Measurements from ENCODE around the gene KIFAP3.

Gene KIFAP3

DNA sequence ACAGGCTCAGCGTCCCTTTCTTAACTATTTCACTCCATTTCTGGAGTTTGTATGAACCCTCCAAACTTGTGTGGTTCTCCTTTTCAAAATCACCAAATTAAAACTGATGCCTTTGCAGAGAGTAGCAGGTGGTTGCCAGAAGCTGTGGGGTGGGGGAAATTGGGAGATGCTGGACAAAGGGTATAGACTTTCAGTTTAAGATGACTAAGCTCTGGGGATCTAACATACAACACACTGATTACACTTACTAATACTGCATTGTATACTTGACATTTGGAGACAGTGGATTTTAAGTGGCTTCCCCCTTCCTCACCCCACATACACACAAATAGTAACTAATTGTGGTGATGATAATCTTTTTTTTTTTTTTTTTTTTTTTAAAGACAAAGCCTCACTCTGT lies 169.7 kb downstream of the KIFAP3 start:
- no peak for DNase-seq (ENCODE audit: low read depth)
- TF ChIP-seq, protein P1, sequence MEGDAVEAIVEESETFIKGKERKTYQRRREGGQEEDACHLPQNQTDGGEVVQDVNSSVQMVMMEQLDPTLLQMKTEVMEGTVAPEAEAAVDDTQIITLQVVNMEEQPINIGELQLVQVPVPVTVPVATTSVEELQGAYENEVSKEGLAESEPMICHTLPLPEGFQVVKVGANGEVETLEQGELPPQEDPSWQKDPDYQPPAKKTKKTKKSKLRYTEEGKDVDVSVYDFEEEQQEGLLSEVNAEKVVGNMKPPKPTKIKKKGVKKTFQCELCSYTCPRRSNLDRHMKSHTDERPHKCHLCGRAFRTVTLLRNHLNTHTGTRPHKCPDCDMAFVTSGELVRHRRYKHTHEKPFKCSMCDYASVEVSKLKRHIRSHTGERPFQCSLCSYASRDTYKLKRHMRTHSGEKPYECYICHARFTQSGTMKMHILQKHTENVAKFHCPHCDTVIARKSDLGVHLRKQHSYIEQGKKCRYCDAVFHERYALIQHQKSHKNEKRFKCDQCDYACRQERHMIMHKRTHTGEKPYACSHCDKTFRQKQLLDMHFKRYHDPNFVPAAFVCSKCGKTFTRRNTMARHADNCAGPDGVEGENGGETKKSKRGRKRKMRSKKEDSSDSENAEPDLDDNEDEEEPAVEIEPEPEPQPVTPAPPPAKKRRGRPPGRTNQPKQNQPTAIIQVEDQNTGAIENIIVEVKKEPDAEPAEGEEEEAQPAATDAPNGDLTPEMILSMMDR (IDR thresholded peaks at IDR 0.05; ENCODE audit: insufficient read depth, low read depth, low read length, missing control alignments) = no peak
- H3K4me3 ChIP-seq (ENCODE audit: low read length) = no peak overlapping the region

DNA sequence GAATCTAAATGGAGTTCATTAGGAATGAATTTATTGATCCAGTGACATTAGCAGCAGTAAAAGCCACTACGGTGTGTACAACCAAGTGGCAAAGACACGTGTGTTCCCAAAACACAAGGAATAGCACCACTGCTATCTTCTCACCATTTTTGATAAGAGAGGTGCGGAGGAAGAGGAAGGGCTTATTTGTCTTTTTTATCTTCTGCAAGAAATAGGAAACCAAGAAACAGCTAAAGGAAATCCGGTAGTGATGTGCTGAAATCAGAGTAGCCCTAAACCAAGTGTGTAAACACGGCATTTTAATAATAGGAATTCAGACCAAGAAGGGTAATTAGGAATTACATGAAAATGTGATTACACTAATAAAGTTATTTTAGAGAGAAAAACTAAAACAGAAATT lies 171.7 kb downstream of the KIFAP3 start:
- TF ChIP-seq, protein P1 (IDR thresholded peaks at IDR 0.05; ENCODE audit: insufficient read depth, low read depth, low read length, missing control alignments) = no peak
- DNase-seq (ENCODE audit: low read depth) = no peak
- H3K4me3 ChIP-seq (ENCODE audit: low read length) = no peak overlapping the region

DNA sequence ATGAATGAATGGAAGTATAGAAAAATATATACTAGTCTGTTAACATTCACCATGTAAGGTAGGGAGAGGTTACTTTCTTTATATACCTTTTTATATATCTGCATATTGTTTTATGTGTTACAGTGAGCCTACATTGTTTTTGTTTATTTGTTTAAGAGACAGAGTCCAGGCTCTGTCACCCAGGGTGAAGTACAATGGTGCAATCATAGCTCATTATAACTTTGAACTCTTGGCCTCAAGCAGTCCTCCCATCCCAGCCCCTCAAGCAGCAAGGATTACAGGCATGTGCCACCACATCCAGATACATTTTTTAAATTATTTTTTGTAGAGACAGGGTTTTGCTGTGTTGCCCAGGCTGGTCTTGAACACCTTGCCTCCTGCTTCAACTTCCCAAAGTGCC lies 173.4 kb downstream of the KIFAP3 start:
- no peak for DNase-seq (ENCODE audit: low read depth)
- TF ChIP-seq, protein P1 (IDR thresholded peaks at IDR 0.05; ENCODE audit: insufficient read depth, low read depth, low read length, missing control alignments) = no peak
- H3K4me3 ChIP-seq (ENCODE audit: low read length) = no peak overlapping the region

DNA sequence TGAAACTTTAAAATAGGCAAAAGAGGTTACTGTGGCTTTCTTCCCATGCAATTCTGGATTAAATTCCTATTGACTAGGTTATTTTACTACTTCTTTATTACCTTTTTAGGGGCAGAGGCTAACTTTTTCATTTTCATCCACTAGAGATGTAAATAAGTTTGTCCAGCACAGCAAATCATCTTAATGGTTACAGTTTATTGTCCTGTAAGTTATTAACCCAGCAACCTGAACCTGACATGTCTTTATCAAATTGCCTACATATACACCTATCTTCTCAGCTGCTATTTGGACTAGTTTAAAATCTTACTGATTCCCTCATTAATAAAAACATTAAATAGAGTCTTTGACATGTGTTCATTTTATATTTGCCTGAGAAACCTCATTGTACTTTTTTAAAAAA lies 173.9 kb downstream of the KIFAP3 start:
- H3K4me3 ChIP-seq (ENCODE audit: low read length) = no peak overlapping the region
- DNase-seq (ENCODE audit: low read depth) = no peak
- TF ChIP-seq, protein P1 (IDR thresholded peaks at IDR 0.05; ENCODE audit: insufficient read depth, low read depth, low read length, missing control alignments) = no peak

DNA sequence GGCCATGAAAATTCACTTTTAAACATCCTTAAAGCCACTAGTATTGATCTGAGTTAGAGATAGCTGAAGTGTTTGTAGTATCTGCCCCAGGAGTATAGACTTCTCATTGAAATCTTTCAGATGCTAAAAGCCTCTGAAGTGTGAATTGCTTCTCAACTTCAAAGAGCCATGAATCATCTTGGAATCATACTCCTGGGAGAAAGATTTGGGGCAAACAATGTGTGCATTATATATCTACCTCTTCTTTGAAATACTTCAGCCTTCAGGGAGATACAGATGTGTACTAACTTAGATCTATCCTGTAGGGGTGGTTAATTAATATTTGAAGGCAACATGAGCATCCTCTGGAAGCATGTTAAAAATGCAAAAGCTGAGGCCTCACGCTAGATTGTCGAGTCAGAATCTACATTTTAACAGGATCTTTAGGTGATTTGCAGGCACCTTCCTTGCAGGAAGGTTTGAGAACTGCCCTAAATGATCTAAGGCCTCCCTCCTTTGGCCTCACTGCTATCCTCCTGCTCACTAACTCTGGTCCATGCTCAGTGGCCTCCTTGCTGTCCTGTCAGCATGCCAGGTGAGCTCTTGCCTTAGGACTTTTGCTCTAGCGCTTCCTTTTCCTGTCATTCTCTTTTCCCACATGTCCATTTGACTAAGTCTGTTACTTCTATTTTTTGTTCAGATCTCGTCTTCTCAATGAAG lies 174.8 kb downstream of the KIFAP3 start:
- no peak overlapping the region for H3K4me3 ChIP-seq (ENCODE audit: low read length)
- TF ChIP-seq, protein P1 (IDR thresholded peaks at IDR 0.05; ENCODE audit: insufficient read depth, low read depth, low read length, missing control alignments) = no peak
- DNase-seq (ENCODE audit: low read depth) = no peak

DNA sequence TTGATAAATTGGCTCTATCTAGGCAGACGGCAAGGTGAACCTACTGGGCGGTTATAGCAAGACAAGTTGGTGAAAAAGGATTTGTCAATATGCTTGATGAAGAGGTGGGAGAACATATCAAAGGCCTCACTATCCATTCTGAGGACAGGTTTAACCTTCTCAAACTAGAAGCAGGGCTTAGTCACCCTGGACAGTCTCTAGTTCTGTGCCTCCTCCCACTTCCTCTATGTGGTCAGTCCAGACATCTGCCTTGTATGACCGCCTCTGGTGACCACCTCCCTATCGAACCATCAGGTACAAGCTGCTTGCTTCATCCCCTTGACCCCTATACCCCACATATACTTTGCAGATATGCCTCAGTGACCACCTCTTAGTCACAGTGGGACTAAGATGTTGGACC lies 178.5 kb downstream of the KIFAP3 start:
- no peak overlapping the region for H3K4me3 ChIP-seq (ENCODE audit: low read length)
- no peak for DNase-seq (ENCODE audit: low read depth)
- TF ChIP-seq, protein P1 (IDR thresholded peaks at IDR 0.05; ENCODE audit: insufficient read depth, low read depth, low read length, missing control alignments) = no peak
